Activated CD4-positive, alpha-beta T cell treated with anti-CD3 and anti-CD28 coated beads for 36 hours (primary cell): ENCODE results near the gene NPPC. TPM values are rescaled to one million over a fixed set of nuclear protein-coding genes. Genes with fewer than 3 reads are reported as not detected.
A peak's percentile ranks its signal among the peaks of the same experiment; 100 is the strongest.

Experiments used
- ATAC-seq: fragments of 200-7000 bp; cut with Tn5 transposase; one replicate; pipeline ENCODE4 v1.10.0; 2021; ENCODE audit warnings: mild to moderate bottlenecking, moderate library complexity
- CTCF ChIA-PET: fragments of 350-600 bp; sonication (Branson Sonifier 250); formaldehyde crosslinking; loops from one replicate; lab custom pipeline; 2021; ENCODE audit warnings: antibody characterized with exemption; lab: Charles Lee
- POLR2A ChIA-PET: fragments of 350-600 bp; sonication (Branson Sonifier 250); formaldehyde crosslinking; loops from one replicate; lab custom pipeline; 2021; ENCODE audit warnings: antibody characterized with exemption, inconsistent platforms; lab: Charles Lee
- DNase-seq: peaks from one replicate; pipeline ENCODE4 v3.0.0-alpha.2; 2020
- H3K27ac Mint-ChIP-seq: one replicate; pipeline ENCODE4 v1.8.0; 2021; ENCODE audit warnings: mixed read lengths
- H3K27me3 Mint-ChIP-seq: one replicate; pipeline ENCODE4 v1.8.0; 2021; ENCODE audit warnings: mixed read lengths
- H3K36me3 Mint-ChIP-seq: one replicate; pipeline ENCODE4 v1.8.0; 2021; ENCODE audit warnings: low read depth, mixed read lengths
- H3K4me1 Mint-ChIP-seq: one replicate; pipeline ENCODE4 v1.8.0; 2021; ENCODE audit warnings: mixed read lengths
- H3K4me3 Mint-ChIP-seq: one replicate; pipeline ENCODE4 v1.8.0; 2021; ENCODE audit warnings: mild to moderate bottlenecking, moderate library complexity, mixed read lengths
- H3K9me3 Mint-ChIP-seq: one replicate; pipeline ENCODE4 v1.8.0; 2021; ENCODE audit warnings: low read depth, mixed read lengths
- intact Hi-C, 2 experiments: fragments of 100-400 bp; cut with DNase I in 1 of 2; cut with micrococcal nuclease in 1 of 2; formaldehyde crosslinking; loops; one replicate each; pipeline versions ENCODE4 v1.14.2 to v1.15.1; 2022 to 2024; cut with DNase I, micrococcal nuclease
- total RNA-seq, 2 experiments: library from RNA; stranded (reverse); gene quantifications; one replicate each; pipeline ENCODE4 v1.2.3, GENCODE V29; 2021

NPPC gene, protein sequence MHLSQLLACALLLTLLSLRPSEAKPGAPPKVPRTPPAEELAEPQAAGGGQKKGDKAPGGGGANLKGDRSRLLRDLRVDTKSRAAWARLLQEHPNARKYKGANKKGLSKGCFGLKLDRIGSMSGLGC
- total RNA-seq = under 1 TPM; 0.35 to 0.46 TPM

GRCh38 chr2:231926180-231926741 is at the start of gene NPPC:
TSS of gene NPPC (minus strand) at chr2:231926396. CDS start at chr2:231926249, 147 bp downstream.
- Mint-ChIP-seq H3K36me3 (no peaks in the 10 kb centered on the region), H3K27ac (no peak within 1 kb of the TSS), H3K9me3 (no peaks in the 10 kb centered on the region), H3K27me3 (peaks cover 39% of the 10 kb centered on the region), H3K4me1 (peaks cover 5% of the 10 kb centered on the region), H3K4me3 (peak within 1 kb of the TSS; percentile 61)
- CTCF ChIA-PET = interaction anchor here (0.6 to 6.3 kb wide), 11 partner anchors 20 to 591 kb away, joined by 3 to 67 read pairs (median 3); no protein-coding TSS in a partner anchor
- ATAC-seq (peak; percentile 91), DNase-seq (peak; percentile 90)
- intact Hi-C loops = loop anchor here (1.0 to 10.0 kb wide), 6 partner anchors 20 to 596 kb away; partner anchors contain the start of genes DIS3L2 (in 1 of the 2) and PRSS56 (in 1 of the 2)
- POLR2A ChIA-PET = no interaction called here

GRCh38 chr2:231975001-231975400 is 48.8 kb upstream of the NPPC start:
- CTCF ChIA-PET = no interaction called here
- H3K9me3 Mint-ChIP-seq = peaks cover 2% of the 10 kb centered on the region
- intact Hi-C loops = no loop called here

DNA sequence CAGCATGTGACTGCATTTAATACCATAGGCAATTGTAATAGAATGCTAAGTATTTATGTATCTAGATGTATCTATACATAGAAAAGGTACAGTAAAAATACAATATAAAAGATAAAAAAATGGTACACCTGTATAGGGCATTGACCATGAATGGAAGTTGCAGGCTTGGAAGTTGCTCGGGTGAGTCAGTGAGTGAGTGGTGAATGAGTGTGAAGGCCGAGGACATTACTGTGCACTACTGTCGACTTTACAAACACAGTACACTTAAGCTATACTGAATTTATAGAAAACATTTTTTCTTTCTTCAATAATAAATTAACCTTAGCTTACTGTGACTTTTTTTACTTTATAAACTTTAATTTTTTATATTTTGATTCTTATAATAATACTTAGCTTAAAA is 44.3 kb upstream of the NPPC start:
- peaks cover 17% of the 10 kb centered on the region for H3K4me1 Mint-ChIP-seq
- CTCF ChIA-PET = interaction anchor here (0.6 kb wide), 1 partner anchor 390 kb away, joined by 3 read pairs; no protein-coding TSS in a partner anchor
- no peak for ATAC-seq
- H3K4me3 Mint-ChIP-seq = no peak overlapping the region
- peaks cover 17% of the 10 kb centered on the region for H3K36me3 Mint-ChIP-seq
- DNase-seq = no peak
- H3K9me3 Mint-ChIP-seq = peaks cover 4% of the 10 kb centered on the region
- intact Hi-C loops = no loop called here
- H3K27me3 Mint-ChIP-seq = no peaks in the 10 kb centered on the region
- POLR2A ChIA-PET = no interaction called here
- H3K27ac Mint-ChIP-seq = no peak overlapping the region

More at GRCh38 chr2:231975001-231975400, 48.8 kb upstream of the NPPC start:
- H3K4me3 Mint-ChIP-seq = no peak overlapping the region
- peaks cover 8% of the 10 kb centered on the region for H3K4me1 Mint-ChIP-seq
- no peak for DNase-seq
- ATAC-seq = no peak
- no peaks in the 10 kb centered on the region for H3K27me3 Mint-ChIP-seq
- peaks cover 13% of the 10 kb centered on the region for H3K36me3 Mint-ChIP-seq
- H3K27ac Mint-ChIP-seq = no peak overlapping the region
- POLR2A ChIA-PET = interaction anchor here (0.7 kb wide), 1 partner anchor 42 kb away, joined by 4 read pairs; no protein-coding TSS in a partner anchor

DNA sequence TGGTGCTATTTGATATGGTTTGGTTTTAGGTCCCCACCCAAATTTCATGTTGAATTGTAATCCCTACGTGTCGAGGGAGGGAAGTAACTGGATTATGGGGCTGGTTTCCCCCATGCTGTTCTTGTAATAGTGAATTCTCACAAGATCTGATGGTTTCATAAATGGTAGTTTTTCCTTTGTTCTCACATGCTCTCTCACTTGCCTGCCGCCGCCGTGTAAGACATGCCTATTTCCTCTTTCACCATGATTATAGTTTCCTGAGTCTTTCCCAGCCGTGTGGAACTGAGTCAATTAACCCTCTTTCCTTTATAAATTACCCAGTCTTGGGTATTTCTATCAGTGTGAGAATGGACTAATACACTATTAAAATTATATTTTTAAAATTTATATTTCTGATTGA is 42.6 kb upstream of the NPPC start:
- H3K27me3 Mint-ChIP-seq = no peaks in the 10 kb centered on the region
- intact Hi-C loops = no loop called here
- ChIA-PET CTCF (no interaction called here), POLR2A (no interaction called here)
- no peak overlapping the region for H3K4me3 Mint-ChIP-seq
- no peak overlapping the region for H3K27ac Mint-ChIP-seq
- H3K4me1 Mint-ChIP-seq = peaks cover 31% of the 10 kb centered on the region
- ATAC-seq (no peak), DNase-seq (no peak)
- H3K36me3 Mint-ChIP-seq = peaks cover 17% of the 10 kb centered on the region
- peaks cover 4% of the 10 kb centered on the region for H3K9me3 Mint-ChIP-seq

- Mint-ChIP-seq H3K27ac (no peak overlapping the region), H3K4me1 (peaks cover 45% of the 10 kb centered on the region), H3K27me3 (no peaks in the 10 kb centered on the region), H3K4me3 (no peak overlapping the region), H3K9me3 (peaks cover 4% of the 10 kb centered on the region), H3K36me3 (peaks cover 13% of the 10 kb centered on the region)
- ChIA-PET POLR2A (interaction anchor here (0.7 kb wide), 1 partner anchor 46 kb away, joined by 5 read pairs; no protein-coding TSS in a partner anchor), CTCF (interaction anchor here (1.0 to 1.8 kb wide), 2 partner anchors 14 to 21 kb away, joined by 4 read pairs; no protein-coding TSS in a partner anchor)
- intact Hi-C loops = no loop called here
- DNase-seq (no peak), ATAC-seq (no peak)
Observed at GRCh38 chr2:231966886-231967285, 40.7 kb upstream of the NPPC start.

DNA sequence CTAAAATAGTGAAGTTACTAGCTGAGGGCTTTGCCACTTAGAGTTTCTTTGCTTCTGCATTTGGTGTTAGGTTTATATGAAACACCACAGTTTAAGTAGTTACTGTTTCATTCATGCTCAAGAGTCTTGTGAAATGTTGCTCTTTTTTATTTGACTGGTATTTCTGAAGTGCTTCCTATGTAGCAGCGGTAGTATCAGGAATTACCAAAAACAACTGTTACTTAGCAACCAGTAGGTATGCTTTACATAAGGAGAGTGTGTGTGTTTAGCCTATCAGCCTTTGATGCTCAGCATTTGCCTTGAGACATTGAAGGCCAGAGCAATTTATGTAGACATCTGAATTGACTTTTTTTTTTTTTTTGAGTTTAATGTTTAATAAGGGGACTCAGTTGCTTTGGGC is 38.9 kb upstream of the NPPC start:
- intact Hi-C loops = no loop called here
- ChIA-PET CTCF (no interaction called here), POLR2A (no interaction called here)
- Mint-ChIP-seq H3K4me1 (peaks cover 51% of the 10 kb centered on the region), H3K27ac (no peak overlapping the region), H3K4me3 (no peak overlapping the region), H3K9me3 (peaks cover 4% of the 10 kb centered on the region), H3K27me3 (no peaks in the 10 kb centered on the region), H3K36me3 (peaks cover 12% of the 10 kb centered on the region)
- DNase-seq = no peak
- no peak for ATAC-seq

DNA sequence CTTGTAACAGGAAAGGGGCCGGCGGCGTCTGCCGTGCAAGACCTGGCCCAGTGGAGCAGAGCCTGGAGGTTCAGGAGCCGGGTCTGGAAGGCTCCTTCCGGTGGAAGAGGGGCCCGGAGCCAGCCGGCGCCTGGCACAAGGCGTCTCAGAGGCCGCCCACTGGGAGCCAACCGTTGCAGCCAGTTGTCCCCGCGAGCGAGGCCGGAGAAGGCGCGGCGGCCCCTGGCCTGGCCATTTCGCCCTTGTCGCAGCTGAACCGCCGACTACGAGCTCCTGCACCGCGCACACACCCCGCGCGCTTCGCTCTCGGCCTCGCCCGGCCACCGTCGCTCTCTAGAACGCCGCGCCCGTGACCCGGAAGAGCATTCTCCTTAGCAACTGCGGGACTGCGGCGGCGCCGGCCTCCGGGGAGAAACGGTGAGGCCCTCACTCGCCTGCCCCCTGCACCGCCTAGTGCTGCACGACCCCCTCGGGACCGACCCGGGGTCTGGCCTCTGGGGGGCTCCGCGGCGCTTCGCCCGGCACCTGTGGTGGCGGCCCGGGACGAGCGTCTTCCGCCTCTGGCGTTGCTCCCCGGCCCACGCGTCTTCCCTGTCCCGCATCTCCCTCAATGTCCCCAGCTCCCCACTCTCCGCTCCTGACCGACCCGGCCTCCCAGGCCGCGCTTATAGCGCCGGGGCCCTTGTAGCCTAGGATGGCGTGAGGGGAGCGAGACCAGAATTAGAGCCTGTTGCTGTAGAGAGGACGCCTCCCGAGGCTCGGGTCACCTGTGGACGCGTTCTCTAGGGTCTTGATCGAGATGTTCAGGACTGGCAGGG is 35.4 kb upstream of the NPPC start, which contains the start of gene DIS3L2:
Gene DIS3L2, plus strand, starts transcription at position 365 of the 818 bp plus-strand sequence. CDS start 53,215 bp downstream, outside the sequence.
- Mint-ChIP-seq H3K27ac (peak within 1 kb of the TSS; percentile 96), H3K36me3 (peaks cover 5% of the 10 kb centered on the region), H3K4me1 (peaks cover 41% of the 10 kb centered on the region), H3K9me3 (no peaks in the 10 kb centered on the region), H3K27me3 (peaks cover under 1% of the 10 kb centered on the region), H3K4me3 (peak within 1 kb of the TSS; percentile 90)
- POLR2A ChIA-PET = interaction anchor here (0.5 to 0.7 kb wide), 2 partner anchors 23 to 76 kb away, joined by 3 read pairs; no protein-coding TSS in a partner anchor
- CTCF ChIA-PET = interaction anchor here (0.7 to 1.0 kb wide), 2 partner anchors 255 to 360 kb away, joined by 3 read pairs; no protein-coding TSS in a partner anchor
- peak; percentile 91 for DNase-seq
- intact Hi-C loops = loop anchor here (1.0 to 5.0 kb wide), 8 partner anchors 35 to 589 kb away; partner anchors contain the start of genes COPS7B (in 1 of the 2), EIF4E2 (in 1 of the 2), NPPC (in 1 of the 2) and PDE6D (in 1 of the 2)
- ATAC-seq = peak; percentile 94

DNA sequence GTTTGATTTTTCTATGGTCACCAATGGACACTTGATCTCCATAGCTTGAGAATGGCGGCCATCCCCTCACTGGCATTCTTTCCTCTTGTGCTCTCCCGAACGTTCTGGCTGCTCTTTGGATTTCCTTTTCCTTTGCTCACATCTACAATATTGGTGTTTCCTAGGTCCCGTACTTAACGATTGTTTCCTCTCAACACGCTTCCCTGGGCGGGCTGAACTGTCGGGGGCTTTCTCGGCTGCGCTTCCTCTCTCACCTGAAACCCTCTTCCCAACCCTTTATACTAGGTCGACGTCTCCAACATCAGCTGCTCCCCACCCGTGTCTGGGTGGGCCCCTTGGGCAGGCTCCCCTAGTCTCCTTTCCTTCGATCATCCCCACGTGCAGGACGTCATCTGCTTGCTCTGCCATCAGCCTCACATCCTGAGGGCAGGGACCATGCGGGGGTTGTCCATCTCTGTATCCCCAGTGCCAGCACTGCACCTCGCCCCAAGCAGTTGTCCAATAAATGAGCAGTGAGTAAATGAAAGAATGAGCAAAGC is 34.7 kb upstream of the NPPC start:
- Mint-ChIP-seq H3K4me3 (peak overlapping the region; percentile 90), H3K9me3 (no peaks in the 10 kb centered on the region), H3K27me3 (peaks cover 2% of the 10 kb centered on the region), H3K36me3 (peaks cover 5% of the 10 kb centered on the region), H3K4me1 (peaks cover 39% of the 10 kb centered on the region), H3K27ac (peak overlapping the region; percentile 96)
- intact Hi-C loops = loop anchor here (1.0 to 5.0 kb wide), 8 partner anchors 34 to 589 kb away; partner anchors contain the start of genes COPS7B (in 1 of the 2), EIF4E2 (in 1 of the 2), NPPC (in 1 of the 2) and PDE6D (in 1 of the 2)
- no peak for ATAC-seq
- ChIA-PET CTCF (interaction anchor here (1.0 kb wide), 2 partner anchors 280 to 360 kb away, joined by 3 read pairs; no protein-coding TSS in a partner anchor), POLR2A (interaction anchor here (0.5 kb wide), 1 partner anchor 23 kb away, joined by 3 read pairs; no protein-coding TSS in a partner anchor)
- DNase-seq = no peak

DNA sequence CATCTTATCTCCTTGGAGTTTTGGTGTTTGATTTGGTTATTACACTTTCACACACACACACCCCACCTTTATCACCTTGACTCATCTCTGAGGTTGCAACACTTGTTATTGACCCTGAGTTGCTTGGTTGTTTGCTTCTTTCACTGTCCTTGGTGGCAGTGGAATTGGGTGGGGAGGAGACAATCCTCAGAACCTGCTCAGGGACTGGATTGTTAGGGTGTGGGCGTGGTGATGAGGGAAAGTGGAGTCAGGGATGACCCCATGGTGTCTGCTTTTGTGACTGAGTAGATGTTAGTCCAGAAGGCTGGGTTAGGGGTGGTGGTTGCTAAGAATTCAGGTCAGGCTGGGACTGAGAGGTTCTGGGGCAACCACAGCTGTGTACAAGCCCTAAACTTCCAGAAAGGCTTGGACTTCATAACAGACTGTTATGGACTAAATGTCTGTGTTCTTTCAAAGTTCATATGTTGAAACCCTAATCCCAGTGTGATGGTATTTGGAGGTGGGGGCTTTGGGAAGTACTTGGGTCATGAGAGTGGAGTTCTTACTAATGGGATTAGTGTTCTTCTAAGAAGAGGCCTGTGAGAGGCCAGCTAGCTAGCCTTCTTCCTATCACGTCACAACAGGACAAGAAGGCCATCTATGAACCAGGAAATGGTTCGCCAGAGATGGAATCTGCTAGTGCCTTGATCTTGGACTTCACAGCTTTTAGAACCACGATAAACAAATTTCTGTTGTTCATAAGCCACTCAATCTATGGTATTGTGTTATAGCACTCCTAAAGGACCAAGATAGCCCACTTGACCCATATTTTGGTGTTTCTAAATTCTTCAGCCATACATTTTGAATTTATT is 31.9 kb upstream of the NPPC start:
- intact Hi-C loops = loop anchor here in 1 of 2 experiments (5.0 kb wide), 1 partner anchor 491 kb away; no protein-coding TSS in a partner anchor
- Mint-ChIP-seq H3K36me3 (peaks cover 5% of the 10 kb centered on the region), H3K27ac (no peak overlapping the region), H3K27me3 (peaks cover 6% of the 10 kb centered on the region), H3K4me1 (peaks cover 13% of the 10 kb centered on the region), H3K9me3 (no peaks in the 10 kb centered on the region), H3K4me3 (no peak overlapping the region)
- CTCF ChIA-PET = interaction anchor here (0.6 kb wide), 1 partner anchor 378 kb away, joined by 3 read pairs; no protein-coding TSS in a partner anchor
- ATAC-seq = no peak
- POLR2A ChIA-PET = no interaction called here
- no peak for DNase-seq
